GM18520 (cell line): ENCODE measurements around the gene PLXND1.

Experiments
- ATAC-seq: cut with Tn5 transposase; IDR thresholded peaks from one replicate; pipeline ENCODE4 v1.9.1; 2021; ENCODE audit not compliant: unreplicated experiment

The PLXND1 gene

GRCh38 chr3:129602309-129602708 lies 4.2 kb downstream of the PLXND1 start:
- ATAC-seq = no peak

DNA sequence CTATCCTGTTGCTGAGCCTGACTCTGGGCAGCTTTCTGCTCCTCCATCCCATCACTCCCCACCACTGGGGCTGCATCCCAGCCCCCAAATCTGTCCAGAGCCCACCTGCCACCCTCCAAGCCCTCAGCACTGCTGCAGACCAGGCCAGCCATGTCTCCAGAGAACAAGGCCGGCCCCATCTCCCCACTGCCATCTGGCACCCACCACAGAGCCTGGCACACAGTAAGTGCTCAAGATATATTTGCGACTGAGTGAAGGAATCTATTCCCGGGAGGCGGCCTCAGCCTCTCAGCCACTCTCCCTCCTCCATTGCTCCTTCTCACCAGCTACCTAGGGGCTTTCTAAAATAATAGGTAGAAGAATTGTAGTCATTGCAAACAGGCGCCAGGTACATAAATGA lies 4.8 kb downstream of the PLXND1 start:
- ATAC-seq = no peak

DNA sequence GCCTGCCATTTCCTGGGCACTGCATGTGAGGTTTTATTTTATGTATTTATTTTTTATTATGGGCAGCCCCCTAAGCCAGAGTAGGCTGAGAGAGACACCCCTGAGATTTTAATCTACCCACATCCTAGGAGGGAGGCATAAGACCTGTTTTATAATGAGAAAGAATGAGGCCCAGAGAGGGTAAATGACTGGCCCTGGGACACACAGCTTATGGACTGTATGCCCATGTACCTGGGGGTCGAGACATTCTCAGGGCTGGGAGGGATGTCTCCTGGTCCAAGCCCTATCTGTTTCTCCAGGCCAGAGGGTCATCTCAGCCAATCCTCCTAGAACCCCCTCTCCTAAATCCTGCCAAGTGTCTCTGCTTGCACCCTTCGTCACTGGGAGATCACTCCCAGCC lies 6.1 kb downstream of the PLXND1 start:
- ATAC-seq = no peak

GRCh38 chr3:129599607-129600006 lies 6.9 kb downstream of the PLXND1 start:
- ATAC-seq = no peak

DNA sequence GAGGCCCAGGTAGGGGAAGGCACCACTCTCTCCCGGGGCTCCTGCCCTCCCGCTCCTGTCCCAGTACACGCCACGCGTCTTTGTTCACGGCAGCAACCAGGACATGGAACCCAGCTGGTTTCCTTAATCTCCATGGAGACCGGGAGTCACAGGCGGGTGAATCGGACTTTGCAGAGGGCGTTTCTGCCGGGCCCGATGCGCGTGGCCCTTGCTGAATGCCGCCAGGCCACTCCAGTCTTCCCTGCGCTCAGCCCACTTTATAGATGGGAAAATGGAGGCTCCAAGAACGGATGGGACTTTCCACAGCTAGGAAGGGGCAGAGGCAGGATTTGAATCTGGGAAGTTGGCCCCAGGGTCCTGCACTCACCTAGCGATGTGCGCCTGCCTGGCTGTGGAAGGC lies 7.4 kb downstream of the PLXND1 start:
- no peak for ATAC-seq

GRCh38 chr3:129598484-129598883 lies 8.0 kb downstream of the PLXND1 start:
- ATAC-seq = no peak

GRCh38 chr3:129598000-129598381 lies 8.5 kb downstream of the PLXND1 start:
- no peak for ATAC-seq

DNA sequence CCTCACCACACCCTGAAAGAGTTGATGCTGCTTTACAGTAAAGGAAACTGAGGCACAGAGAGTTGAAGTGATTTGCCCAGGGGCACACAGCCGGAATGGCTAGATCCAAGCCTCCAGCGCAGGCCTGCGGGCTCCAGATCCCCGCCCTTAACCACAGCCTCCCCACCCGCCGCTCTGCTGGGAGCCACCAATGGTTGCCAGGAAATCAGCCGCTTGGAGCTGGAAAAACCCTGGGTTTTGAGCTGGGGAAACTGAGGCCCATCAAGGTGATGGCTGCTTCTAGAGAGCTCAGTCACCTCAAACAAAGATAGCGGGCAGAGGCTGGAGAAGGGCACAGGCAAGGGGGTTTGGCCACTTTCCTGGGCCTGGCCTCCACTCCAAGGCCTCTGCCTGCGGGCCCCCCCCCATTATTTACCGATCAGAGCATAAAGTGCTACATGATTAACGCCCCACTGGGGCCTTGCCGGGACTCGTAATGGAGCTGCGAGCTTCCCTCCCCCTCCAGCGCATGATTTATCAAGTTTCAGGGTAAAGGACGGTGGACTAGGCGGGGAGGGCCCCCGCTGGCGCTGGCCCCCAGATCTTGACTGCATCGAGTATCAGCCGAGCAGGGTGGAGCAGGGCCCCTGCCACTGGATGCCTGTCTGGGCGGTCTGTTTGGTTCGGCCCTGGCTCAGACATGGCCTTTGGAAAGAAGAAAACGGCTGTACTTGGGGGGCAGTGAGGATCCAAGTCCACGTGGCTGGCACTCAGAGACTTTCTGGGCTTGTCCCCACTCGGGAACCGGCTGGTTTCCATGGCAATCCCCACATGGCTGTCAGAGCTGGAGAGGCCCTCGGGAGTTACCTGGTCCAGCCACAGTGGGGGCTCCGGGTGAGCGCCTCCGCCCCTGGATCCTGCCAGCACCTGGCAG lies 9.1 kb downstream of the PLXND1 start:
- no peak for ATAC-seq

- no peak for ATAC-seq
These were observed 10.0 kb downstream of the PLXND1 start for GRCh38 chr3:129596194-129597086.

DNA sequence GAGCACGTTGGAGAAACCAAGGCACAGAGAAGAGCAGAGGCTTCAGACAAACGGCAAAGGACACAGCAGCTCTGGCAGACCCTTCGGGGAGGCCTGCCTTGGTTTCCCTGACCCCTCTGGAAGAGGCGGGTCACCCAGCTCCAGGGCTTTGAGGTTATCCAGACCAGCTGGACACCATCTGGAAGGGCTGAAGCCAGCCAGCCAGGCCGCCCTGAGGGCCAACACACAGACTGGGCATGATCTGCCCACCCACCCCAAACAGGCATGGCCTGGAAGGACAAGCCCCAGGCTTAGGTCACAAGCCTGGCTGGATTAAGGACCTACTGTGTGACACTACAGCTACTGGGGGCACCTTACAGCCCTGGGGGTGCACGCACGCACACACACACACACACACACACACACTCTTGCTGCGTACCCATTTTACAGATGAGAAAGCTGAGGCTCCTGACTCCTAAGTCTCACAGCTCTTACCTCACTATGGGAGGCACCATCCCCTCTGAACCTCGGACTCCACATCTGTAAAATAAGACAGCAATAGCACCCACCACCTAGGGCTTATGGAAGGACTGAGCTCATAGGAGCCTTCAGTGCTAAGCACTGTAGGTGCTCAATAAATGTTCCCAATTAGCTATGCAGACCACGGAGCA lies 10.8 kb downstream of the PLXND1 start:
- no peak for ATAC-seq

DNA sequence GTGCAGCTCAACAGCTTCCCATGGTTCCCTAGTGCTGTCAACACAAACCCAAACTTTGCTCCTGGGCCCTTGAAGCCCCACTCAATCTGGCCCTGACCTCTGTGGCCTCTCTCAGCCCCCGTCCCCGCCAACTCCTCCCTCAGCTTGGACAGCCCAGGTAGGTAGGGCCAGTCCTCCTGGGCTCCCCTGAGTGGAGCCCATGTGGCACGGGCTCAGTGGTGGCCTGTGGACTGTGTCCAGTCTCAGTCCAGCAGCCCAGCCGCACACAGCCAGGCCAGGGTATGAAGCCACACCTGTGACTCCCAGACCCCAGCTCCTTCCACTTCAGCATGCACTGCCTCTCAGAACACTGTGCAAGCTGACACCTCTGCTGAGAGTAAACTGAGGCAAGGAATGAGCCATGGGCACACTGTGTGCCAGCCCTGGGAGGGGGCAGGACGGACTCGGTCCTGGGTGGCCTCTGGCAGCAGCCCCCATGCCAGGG lies 11.5 kb downstream of the PLXND1 start:
- ATAC-seq = no peak

- ATAC-seq = no peak
These were observed 12.1 kb downstream of the PLXND1 start for GRCh38 chr3:129594409-129594808.

DNA sequence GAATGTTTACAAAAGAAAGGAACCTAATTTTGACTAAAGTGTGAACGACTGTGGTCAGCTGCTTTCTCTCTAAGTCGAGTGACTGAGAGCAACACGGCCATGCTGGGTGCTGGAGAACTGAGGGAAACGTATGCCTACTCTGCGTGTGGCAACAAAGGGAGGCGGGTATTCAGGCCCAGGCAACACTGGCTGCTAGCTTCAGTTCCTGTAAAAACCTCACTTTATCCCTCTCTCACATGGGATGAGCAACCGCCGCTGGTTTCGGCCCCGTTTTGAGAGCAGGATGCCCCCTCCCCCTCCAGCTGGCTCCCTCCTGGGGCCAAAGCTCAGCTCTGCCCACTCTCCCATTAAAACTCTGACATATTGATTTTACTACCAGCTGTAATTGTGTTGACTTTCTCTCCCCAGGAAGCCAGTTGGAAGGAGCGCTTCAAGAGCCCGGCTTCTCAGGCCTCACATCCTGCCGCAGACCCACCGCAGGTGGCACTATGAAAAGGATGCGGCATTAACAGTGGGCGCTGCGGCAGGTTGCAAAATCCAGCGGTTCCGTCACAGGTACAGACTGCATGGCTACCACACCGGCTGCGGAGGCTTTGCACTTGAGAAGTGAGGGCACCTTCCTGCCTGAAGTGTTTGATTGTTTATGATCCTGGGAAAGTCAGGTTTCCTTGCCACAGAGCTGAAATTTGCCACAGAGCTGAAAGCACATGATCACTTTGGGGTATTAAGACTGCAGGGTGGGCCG lies 12.7 kb downstream of the PLXND1 start:
- no peak for ATAC-seq

GRCh38 chr3:129593230-129593594 lies 13.3 kb downstream of the PLXND1 start:
- no peak for ATAC-seq

DNA sequence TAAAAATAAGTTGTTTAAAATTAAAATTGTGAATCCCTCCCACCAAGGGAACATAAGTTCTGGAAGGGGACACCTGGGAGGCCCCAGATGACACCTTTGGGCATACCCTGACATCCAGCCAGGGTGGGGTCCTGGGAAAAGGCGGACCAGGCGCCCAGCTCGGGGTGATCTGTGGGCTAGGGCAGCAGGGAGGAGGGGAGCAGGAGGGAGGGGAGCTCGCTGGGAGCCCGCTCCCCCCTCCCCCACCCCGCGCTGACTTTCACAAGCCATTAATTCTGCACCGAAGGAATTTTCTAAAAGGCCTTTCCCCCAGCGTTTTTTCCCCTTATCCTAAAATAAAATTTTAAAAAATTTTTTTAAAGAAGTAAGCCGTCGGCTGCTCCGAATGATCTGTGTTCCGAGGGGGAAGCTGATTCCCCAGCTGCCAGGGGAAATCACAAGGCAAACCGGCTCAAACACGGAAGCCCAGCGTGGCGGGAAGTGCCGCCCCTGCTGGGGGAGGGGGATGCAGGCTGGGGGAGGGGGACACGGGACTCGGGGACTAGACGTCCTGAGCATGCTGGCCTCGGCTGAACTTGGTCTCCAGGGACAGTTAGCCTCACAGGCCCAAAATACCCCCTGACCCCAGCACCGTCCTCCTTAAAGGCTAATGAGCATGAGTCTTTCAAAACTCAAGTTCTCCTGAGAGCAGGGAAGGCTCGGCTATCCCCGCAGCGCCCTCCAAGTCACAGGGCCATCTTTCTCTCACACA lies 13.9 kb downstream of the PLXND1 start:
- no peak for ATAC-seq

DNA sequence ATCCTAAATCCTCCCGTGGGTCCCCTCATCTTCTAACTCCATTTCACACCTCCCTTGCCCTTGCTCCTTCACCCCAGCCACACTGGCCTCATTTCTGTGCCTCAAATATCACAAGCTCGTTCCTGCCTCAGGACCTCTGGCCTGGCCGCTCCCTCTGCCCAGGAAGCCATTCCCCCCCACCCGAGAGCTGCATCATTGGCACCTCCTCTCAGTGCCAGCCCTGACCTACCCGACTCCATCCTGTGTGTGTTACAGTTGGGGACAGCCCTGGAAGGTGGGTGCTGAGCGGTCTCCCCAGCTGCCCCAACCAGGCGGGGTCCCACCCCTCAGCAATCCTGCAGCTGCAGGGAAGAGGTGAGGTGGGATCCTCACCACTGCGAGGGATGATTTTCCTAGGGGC lies 14.5 kb downstream of the PLXND1 start:
- no peak for ATAC-seq

GRCh38 chr3:129590215-129590614 lies 16.3 kb downstream of the PLXND1 start:
- no peak for ATAC-seq

GRCh38 chr3:129587566-129588210 lies 18.8 kb downstream of the PLXND1 start:
- no peak for ATAC-seq

- ATAC-seq = no peak
These were observed 19.6 kb downstream of the PLXND1 start for GRCh38 chr3:129586746-129587430.
